H1 (cell line): Measurements from ENCODE around the gene MRPS12. TPM values are rescaled to one million over a fixed set of nuclear protein-coding genes. Genes with fewer than 3 reads are reported as not detected.

ENCODE experiments used
- ATF3 ChIP-seq: IDR thresholded peaks from 2 replicates; pipeline ENCODE4 v1.6.1; 2011; ENCODE audit warnings: low read depth, mild to moderate bottlenecking, low read length; ENCODE audit not compliant: insufficient read depth
- CBX5 ChIP-seq: fragments of 300-800, 300-1000 bp; sonication (generic); IDR thresholded peaks from 2 replicates; pipeline ENCODE4 v1.7.1; 2016; ENCODE audit warnings: antibody characterized with exemption, low read length, low read depth
- CHD2 ChIP-seq: IDR thresholded peaks from 2 replicates; pipeline ENCODE4 v1.6.1; 2012; ENCODE audit warnings: low read length, improper control_type of control experiment
- CREB1 ChIP-seq: IDR thresholded peaks from 2 replicates; pipeline ENCODE4 v1.6.1; 2012; ENCODE audit warnings: inconsistent platforms
- CTCF ChIP-seq, 3 experiments: IDR thresholded peaks; 1 replicate in 2 of 3; 2 replicates in 1 of 3; pipeline versions ENCODE4 v1.5.1 to v1.6.1; 2011; ENCODE audit warnings: low read length in 3 of 3, mild to moderate bottlenecking in 3 of 3, inconsistent platforms in 2 of 3, low read depth in 1 of 3, moderate library complexity in 1 of 3; ENCODE audit not compliant: insufficient read depth in 1 of 3; ENCODE audit errors: control extremely low read depth in 1 of 3
- EP300 ChIP-seq, 2 experiments: IDR thresholded peaks; 1 replicate in 1 of 2; 2 replicates in 1 of 2; pipeline ENCODE4 v1.6.1; 2011 to 2012; ENCODE audit warnings: low read depth in 2 of 2, low read length in 2 of 2, mild to moderate bottlenecking in 2 of 2, borderline replicate concordance in 1 of 2, inconsistent platforms in 1 of 2, moderate library complexity in 1 of 2
- HDAC2 ChIP-seq, 2 experiments: fragments of 300-600 bp in 1 of 2; sonication (generic) in 1 of 2; IDR thresholded peaks; 2 replicates each; pipeline ENCODE4 v1.6.1; 2011 to 2012; ENCODE audit warnings: low read depth in 2 of 2, low read length in 2 of 2, mild to moderate bottlenecking in 2 of 2, moderate library complexity in 2 of 2, borderline replicate concordance in 1 of 2, inconsistent platforms in 1 of 2
- JUN ChIP-seq: IDR thresholded peaks from 2 replicates; pipeline ENCODE4 v1.6.1; 2011; ENCODE audit warnings: low read depth, mild to moderate bottlenecking, improper control_type of control experiment, low read length
- KDM4A ChIP-seq: IDR thresholded peaks from one replicate; pipeline ENCODE4 v1.7.1; 2012; ENCODE audit warnings: low read depth, mild to moderate bottlenecking, moderate library complexity, low read length, inconsistent platforms; ENCODE audit not compliant: severe bottlenecking
- KDM5A ChIP-seq: fragments of 200-600 bp; IDR thresholded peaks from 2 replicates; pipeline ENCODE4 v1.7.1; 2012; ENCODE audit warnings: mild to moderate bottlenecking, low read length, inconsistent platforms, mixed read lengths
- MAFK ChIP-seq: IDR thresholded peaks from 2 replicates; pipeline ENCODE4 v1.6.1; 2012; ENCODE audit warnings: low read depth, mild to moderate bottlenecking, improper control_type of control experiment, low read length
- MAX ChIP-seq: IDR thresholded peaks from 2 replicates; pipeline ENCODE4 v1.6.1; 2012; ENCODE audit warnings: inconsistent platforms
- NRF1 ChIP-seq: IDR thresholded peaks from 2 replicates; pipeline ENCODE4 v1.6.1; 2011; ENCODE audit warnings: mild to moderate bottlenecking, low read depth, low read length, improper control_type of control experiment
- POLR2A ChIP-seq, 2 experiments: IDR thresholded peaks; 1 replicate in 1 of 2; 2 replicates in 1 of 2; pipeline ENCODE4 v1.6.1; 2011; ENCODE audit warnings: low read depth in 2 of 2, low read length in 2 of 2, mild to moderate bottlenecking in 2 of 2; ENCODE audit errors: control extremely low read depth in 1 of 2
- RAD21 ChIP-seq, 2 experiments: IDR thresholded peaks in 1 of 2; conservative IDR thresholded peaks in 1 of 2; 2 replicates each; pipeline ENCODE4 v1.6.1; 2011; ENCODE audit warnings: low read depth in 2 of 2, low read length in 2 of 2, improper control_type of control experiment in 1 of 2, inconsistent platforms in 1 of 2, mild to moderate bottlenecking in 1 of 2, moderate library complexity in 1 of 2
- RXRA ChIP-seq: IDR thresholded peaks from 2 replicates; pipeline ENCODE4 v1.6.1; 2011; ENCODE audit warnings: low read depth, mild to moderate bottlenecking, low read length, moderate library complexity; ENCODE audit not compliant: insufficient read depth
- SP1 ChIP-seq: IDR thresholded peaks from 2 replicates; pipeline ENCODE4 v1.6.1; 2011; ENCODE audit warnings: low read depth, low read length
- SRF ChIP-seq: IDR thresholded peaks from 2 replicates; pipeline ENCODE4 v1.6.1; 2011; ENCODE audit warnings: mild to moderate bottlenecking, low read depth, low read length, moderate library complexity
- USF2 ChIP-seq: IDR thresholded peaks from 2 replicates; pipeline ENCODE4 v1.6.1; 2011; ENCODE audit warnings: low read length, improper control_type of control experiment
- polyA plus RNA-seq, 7 experiments: library from polyadenylated mRNA; depleted of rRNA in 3 of 7; stranded (reverse) in 5 of 7; unstranded in 2 of 7; fragments of >200 nt in 5 of 7; fragments of 200-250 nt in 2 of 7; gene quantifications; 1 replicate in 5 of 7; 2 replicates in 1 of 7; 4 replicates in 1 of 7; pipeline versions ENCODE4 v1.2.1 to v1.2.3, GENCODE V29; 2011 to 2013; ENCODE audit warnings: missing spikeins in 2 of 7, mixed read lengths in 2 of 7
- total RNA-seq: library from RNA; stranded (reverse); fragmentation: NEBNext Ultra II Directional; extraction: Animal tissue kit (Norgen Biotek cat#: 25700); gene quantifications from 2 replicates; pipeline ENCODE4 v1.2.1, GENCODE V29; 2021

Gene MRPS12
- total and polyA plus RNA-seq, 2 of the 8 experiments (the other 6 are each of a cell fraction or from before 2014, with no cell fraction given) = 79.0 to 175 TPM

GRCh38 chr19:38930776-38931520, at the start of gene MRPS12 (continued):
- no peak for TF ChIP-seq EP300 (IDR thresholded peaks at IDR 0.05; ENCODE audit: borderline replicate concordance in 1 of 2, low read depth in 2 of 2, low read length in 2 of 2)
- TF ChIP-seq HDAC2 (IDR thresholded peaks at IDR 0.05; ENCODE audit: borderline replicate concordance in 1 of 2, low read depth in 2 of 2, low read length in 2 of 2) = peak in 1 of 2 experiments; percentile 92; a peak in 1 of 4 replicates
- no peak for TF ChIP-seq CTCF (IDR thresholded peaks at IDR 0.05; ENCODE audit: control extremely low read depth in 1 of 3, insufficient read depth in 1 of 3, low read depth in 1 of 3, low read length in 3 of 3)
- no peak for TF ChIP-seq CBX5
- TF ChIP-seq KDM5A = no peak
- TF ChIP-seq RAD21 (IDR thresholded peaks at IDR 0.05 in 1 of 2, conservative IDR thresholded peaks at IDR 0.05 in 1 of 2; ENCODE audit: low read depth in 2 of 2, low read length in 2 of 2) = no peak
- TF ChIP-seq CHD2 = peak; percentile 77
- no peak for TF ChIP-seq MAFK
- TF ChIP-seq NRF1 = no peak
- peak; percentile 89 for TF ChIP-seq CREB1
- peak; percentile 30; the same call in 1 of the 2 replicates for TF ChIP-seq MAX
- peak; percentile 93 for TF ChIP-seq SP1
- TF ChIP-seq SRF = no peak
- no peak for TF ChIP-seq KDM4A
- no peak for TF ChIP-seq JUN
- TF ChIP-seq ATF3 = no peak
- TF ChIP-seq POLR2A (IDR thresholded peaks at IDR 0.05; ENCODE audit: control extremely low read depth in 1 of 2, low read depth in 2 of 2, low read length in 2 of 2) = peak; percentile 83
- peak; percentile 21; the same call in 1 of the 2 replicates for TF ChIP-seq USF2
- TF ChIP-seq RXRA = no peak
